Hematopoietic multipotent progenitor cell treated with erythropoietin and hydrocortisone succinate and interleukin-3 and kit ligand, for 6 days (in vitro differentiated cells): ENCODE data around the gene PLCXD3.

Experiments
- DNase-seq: peaks from one replicate; pipeline ENCODE4 v3.0.0-alpha.2; 2015

The PLCXD3 gene

GRCh38 chr5:41277476-41278245 lies 232.7 kb downstream of the PLCXD3 start:
- DNase-seq, result no peak

GRCh38 chr5:41275813-41276512 lies 234.4 kb downstream of the PLCXD3 start:
- DNase-seq, result no peak

- DNase-seq, result peak; percentile 43
These were observed 239.8 kb downstream of the PLCXD3 start for GRCh38 chr5:41270423-41271251.

DNA sequence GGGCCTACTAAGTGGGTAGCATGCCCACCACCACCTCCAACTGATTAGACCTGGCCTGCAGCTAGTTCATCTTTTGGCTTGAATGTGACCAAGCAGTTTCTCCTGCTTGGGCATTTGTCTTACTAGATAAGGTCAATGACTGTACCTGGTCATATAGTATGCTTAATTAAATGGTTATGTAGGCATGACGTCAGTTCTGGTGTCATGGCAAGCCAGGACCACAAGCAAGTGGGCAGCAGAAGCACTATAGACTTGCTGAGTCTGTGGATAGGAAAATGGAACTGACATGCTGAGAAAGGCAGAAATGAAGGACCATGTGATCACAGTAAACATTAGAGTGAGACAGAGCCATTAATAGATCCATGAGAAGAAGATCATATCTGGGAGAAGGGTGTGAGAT lies 241.5 kb downstream of the PLCXD3 start:
- no peak for DNase-seq

DNA sequence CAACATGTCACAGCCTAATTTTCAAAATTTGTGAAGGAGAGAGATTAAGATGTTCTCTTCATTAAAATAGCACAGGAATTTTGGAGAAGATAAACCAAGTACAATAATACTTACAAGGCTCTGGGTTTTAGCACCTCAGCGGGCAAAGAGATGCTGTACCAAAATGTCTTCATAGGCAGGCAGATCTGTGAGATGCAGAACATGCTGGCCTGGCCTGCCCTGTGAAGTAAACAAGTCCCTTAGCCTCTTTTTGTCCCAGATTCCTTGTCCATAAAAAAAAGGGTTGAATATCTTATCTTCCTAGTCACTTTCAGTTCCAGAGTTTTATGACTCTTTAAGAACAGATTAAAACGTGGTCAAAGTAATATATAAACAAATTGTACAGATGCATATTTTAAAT lies 244.0 kb downstream of the PLCXD3 start:
- DNase-seq, result no peak

GRCh38 chr5:41264019-41264418 lies 246.4 kb downstream of the PLCXD3 start:
- no peak for DNase-seq

DNA sequence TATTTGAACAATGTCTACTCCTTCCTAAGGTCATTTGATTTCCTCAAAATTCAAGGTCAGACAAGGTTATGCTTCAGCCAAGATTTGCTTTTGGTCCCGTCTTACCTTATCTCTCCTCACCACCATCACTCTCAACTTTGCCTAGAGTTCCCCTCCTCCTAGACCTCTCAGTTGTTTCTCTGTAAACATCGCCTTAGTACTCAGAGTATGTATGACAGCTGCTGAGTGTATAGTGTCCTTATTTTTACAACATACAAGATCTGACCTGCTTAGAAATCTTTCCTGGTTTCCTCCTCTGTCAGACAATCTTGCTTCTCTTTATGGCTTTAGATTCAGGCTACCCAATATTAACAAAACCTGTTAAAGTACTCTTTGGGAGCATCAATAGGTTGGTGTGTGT lies 247.1 kb downstream of the PLCXD3 start:
- DNase-seq, result no peak
